SK-N-DZ (cell line): ENCODE data around the gene SDR9C7.
"Not testable (repeated sequence)": the region's sequence is repeated elsewhere in the genome, so short reads cannot be mapped to it uniquely, and the experiment has no call there.

Experiments
- DNase-seq: peaks from one replicate; pipeline ENCODE4 v3.0.0-alpha.2; 2015; ENCODE audit warnings: low spot score

The SDR9C7 gene

DNA sequence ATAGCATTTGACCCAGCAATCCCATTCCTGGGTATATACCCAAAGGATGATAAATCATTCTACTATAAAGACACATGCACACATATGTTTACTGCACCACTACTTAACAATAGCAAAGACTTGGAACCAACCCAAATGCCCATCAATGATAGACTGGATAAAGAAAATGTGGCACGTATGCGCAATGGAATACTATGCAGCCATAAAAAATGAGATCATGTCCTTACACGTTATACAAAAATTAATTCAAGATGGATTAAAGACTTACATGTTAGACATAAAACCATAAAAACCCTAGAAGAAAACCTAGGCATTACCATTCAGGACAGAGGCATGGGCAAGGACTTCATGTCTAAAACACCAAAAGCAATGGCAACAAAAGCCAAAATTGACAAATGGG is 16.1 kb downstream of the SDR9C7 start:
- not testable (repeated sequence) for DNase-seq

DNA sequence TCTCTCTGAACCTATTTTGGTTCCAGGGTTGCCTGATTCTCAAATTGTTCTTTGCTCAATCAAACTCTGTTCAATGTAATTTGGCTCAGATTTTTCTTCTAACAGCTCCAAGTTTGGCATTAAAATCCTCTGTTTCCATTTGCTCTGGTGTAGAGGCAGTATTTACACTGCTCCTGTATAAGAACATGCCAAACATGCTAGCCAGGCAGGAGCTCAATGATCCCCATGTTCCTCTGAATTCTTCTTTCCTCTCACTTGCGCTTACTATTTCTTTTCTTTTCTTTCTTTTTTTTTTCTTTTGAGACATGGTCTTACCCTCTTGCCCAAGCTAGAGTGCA is 17.2 kb downstream of the SDR9C7 start:
- DNase-seq = no peak

DNA sequence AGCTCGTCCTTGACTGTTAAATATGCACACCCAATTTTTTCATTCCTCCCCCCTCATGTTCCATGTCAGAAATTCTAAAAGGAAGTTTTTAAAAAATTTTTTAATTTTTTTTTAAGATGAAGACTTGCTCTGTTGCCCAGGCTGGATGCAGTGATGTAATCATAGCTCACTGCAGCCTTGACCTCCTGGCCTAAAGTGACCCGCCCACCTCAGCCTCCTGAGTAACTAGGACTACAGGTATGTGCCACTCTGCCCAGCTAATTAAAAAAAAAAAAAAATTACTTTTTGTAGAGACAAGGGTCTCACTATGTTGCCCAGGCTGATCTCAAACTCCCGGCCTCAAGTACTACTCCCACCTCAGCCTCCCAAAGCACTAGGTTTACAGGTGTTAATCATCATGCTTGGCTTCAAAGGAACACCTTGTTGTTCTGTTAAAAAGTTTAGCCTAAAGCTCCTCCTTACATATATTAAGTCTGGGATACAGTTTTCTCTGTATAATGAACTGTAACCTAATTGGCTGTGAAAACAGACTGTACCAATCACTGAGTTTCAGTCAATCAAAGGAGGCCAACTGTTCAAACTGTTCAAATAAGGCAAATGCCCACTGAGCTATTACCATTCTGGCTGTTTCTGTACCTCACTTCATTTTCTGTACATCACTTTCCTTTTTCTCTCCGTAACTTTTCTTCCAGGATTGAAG is 17.8 kb downstream of the SDR9C7 start:
- no peak for DNase-seq

DNA sequence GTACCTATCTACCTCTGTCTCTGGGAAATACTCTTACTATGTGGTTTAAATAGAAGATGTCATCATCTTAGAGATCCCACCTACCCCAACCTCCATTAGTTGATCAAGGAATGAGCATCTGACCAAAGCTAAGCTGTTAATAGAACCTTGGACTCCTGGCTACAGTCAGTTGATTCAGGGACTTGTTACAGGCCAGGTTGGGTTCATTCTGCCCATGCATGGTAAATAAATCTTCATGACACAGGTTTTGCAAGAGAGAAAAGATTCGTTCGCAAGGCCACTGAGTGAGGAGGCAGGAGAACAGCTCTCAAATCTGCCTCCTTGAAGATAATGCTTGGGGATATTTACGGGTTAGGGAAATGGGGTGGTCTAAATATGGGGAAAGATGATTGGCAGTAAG is 19.5 kb downstream of the SDR9C7 start:
- DNase-seq = no peak

DNA sequence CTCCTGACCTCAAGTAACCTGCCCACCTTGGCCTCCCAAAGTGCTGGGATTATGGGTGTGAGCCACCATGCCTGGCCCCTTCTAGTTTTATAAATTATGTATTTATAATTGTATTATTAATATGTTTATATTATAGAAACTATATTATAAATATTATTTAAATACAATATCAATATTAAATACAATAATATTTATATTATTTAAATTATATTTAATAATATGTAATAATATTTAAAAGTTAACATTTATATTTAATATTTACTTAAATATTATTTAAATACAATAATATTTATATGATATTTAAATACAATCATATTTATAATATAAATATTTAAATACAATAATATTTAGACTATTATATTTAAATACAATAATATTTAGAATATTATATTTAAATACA is 20.0 kb downstream of the SDR9C7 start:
- DNase-seq = no peak

DNA sequence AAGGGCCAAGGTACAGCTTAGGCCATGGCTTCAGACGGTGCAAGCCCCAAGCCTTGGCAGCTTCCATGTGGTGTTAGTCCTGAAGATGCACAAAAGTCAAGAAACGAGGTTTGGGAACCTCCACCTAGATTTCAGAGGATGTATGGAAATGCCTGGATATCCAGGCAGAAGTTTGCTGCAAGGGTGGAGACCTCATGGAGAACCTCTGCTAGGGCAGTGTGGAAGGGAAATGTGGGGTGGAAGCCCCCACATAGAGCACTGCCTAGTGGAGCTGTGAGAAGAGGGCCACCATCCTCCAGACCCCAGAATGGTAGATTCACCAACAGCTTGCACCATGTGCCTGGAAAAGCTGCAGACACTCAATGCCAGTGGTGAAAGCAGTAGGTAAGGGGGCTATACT is 24.8 kb downstream of the SDR9C7 start:
- not testable (repeated sequence) for DNase-seq

DNA sequence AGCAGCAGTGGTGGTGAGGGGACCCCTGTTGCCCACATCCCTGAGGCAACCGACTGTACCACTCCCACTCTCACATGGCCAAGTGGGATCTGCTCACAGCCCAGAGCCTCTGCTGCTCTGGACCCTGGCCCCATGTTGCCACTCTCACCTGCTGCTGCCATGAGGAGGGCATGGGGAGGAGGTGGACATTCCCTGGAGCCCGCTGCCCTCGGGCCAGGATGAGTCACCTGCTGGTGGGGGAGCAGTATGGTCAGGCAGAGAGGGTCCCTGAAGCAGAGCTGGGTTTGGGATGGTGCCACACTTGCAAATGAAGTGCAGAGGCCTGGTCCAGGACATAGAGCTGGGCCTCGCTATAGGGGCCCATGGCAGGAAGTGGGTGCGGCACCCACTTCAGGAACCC is 26.1 kb downstream of the SDR9C7 start:
- DNase-seq = no peak

DNA sequence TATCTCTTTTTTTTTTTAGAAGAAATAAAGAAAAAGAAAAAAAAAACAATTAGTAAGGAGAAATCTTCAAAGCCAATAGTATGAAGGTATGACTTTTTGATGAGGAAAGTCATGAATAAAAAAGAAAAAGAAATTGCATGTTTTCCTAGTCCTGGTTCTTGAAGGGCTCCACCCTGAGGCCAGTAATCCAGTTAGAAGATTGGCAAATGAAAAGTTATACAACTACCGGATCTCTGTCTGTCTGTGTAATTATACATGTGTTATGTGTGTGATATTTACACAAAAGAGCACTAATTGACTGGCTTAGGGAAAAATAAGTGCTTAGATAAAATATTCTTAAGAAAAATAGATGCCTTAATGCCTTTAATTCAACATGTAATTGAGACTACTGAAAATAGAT is 28.4 kb downstream of the SDR9C7 start:
- DNase-seq = no peak

DNA sequence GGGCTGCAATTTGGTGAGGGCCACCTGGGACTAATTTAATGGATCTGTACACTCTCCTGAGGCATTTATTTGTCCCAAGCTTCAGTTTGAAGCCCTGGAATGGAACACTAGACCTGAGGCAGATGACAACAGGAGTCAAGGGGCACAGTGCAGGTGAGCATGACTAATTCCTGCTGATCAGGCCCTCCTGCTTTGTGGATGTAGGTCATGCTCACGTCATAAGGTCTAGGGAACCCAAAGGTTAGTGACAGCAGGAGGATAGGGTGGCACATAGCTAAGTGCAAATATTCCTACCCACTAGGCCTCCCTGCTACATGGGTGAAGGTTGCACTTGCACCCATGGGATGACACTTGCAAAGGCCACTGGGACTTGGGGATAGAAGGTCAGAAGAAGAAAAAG is 30.8 kb downstream of the SDR9C7 start:
- DNase-seq = no peak

DNA sequence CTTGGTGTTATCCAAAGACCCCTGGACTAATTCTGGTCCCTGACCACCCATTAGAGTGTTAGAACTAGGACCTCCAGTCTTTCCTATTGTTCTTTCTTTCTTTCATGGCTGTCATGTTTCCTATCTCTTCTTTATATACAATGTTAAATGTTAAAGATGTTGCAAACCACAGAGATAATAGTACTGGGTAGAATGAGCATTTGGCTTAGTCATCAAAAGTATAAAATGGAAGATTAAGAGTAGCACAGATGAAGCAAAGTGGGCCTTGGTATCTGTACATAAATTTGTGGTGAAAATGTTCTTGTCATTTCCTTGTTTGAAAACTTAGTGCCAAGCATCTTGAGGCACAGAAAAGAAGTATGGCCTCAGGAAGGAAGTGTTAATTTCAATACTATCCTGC is 32.9 kb downstream of the SDR9C7 start:
- not testable (repeated sequence) for DNase-seq

DNA sequence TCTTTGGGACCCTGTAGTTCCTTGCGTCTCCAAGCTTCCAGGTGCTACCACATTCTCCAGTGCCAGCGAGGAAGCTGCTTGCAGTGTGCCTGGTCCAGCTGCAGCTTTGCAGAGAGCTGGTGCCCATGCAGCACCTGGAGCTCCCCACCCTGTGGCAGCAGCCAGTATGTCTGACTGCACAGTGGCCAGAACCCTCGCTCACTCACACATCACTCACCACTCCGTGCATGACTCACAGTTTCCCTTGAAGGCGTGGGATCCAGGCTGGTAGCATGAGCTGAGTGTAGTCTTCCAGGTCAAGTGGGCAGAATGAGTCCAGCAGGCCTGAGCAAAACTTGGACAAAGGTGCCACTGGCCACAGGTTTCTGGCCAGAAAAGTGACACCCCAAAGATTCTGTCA is 33.6 kb downstream of the SDR9C7 start:
- no peak for DNase-seq

DNA sequence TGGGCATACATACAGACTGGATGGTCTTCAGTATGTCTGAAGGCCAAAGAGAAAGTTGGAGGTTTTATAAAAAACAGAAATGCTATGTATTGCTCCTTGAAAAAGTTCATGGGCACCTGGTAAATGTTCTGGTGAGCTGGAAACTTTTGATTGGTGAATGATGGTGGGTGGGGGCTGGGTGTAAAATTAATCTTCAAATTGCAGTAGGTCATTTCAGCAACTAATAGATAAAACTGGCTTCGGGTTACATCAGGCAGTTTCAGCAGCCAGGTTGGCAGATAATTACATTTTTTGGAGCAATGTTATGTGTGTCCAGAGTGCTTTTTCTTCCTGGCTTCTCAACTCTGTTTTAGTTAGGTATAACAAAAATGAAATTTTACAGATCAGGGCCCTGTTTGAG is 35.3 kb downstream of the SDR9C7 start:
- DNase-seq = no peak

DNA sequence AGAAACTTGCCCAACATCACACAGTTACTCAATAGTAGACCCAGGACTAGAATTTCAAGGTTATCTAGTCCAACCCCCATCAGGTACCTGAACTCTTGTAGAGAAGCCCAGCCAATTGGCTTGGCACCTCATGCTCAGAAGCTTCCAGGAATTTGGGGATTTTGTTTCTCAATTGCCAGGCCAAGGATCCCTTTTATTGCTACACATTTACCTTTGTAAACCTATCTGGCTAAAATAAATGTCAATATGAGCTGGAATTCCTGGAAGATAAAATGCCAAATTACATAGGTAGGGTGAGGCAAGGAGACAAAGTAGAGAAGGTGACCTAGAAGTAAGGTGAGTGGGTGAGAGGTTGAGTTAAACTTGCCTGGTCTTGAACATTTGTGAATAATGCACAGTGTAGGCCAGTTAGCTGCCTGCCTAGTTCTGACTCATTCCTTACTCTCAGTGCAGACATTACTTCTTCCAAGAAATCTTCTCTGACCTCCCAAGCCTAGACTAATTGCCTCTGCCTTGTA is 36.3 kb downstream of the SDR9C7 start:
- DNase-seq = no peak

DNA sequence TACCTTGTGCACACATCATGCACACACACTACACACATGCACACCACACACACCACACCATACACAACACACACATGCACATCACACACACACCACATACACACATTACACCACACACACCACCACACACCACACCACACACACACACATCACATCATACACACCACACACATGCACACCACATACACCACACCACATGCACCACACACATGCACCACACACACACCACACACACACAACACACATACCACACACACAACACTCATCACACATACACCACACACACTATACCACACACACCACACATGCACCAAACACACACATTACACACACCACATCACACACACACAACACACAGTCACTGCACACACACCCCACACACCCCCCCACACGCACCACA is 38.1 kb downstream of the SDR9C7 start:
- no peak for DNase-seq

DNA sequence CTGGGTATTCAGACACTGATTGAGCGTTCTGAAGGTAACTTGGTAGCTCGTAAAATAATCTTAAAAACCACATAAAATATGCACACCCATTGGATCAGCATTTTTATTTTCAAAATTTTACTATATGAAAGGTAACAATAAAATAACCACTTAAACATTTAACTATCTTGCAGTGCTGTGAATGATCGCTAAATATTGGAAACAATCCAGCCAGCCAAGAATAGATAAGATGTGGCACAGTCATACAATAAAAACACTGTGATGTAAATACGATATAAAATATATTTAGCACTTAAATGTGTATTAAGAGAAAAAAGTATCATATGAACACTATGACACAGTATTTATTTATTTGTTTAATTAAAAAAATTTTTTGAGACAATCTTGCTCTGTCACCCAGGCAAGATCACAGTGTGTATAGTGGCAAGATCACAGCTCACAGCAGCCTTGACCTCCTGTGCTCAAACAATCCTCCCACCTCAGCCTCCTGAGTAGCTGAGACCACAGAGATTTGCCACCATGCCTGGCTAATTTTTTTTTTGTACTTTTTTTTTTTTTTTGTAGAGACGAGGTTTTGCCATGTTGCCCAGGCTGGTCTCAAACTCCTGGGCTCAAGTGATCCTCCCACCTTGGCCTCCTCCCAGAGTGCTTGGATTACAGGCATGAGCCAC is 39.4 kb downstream of the SDR9C7 start:
- DNase-seq = no peak

DNA sequence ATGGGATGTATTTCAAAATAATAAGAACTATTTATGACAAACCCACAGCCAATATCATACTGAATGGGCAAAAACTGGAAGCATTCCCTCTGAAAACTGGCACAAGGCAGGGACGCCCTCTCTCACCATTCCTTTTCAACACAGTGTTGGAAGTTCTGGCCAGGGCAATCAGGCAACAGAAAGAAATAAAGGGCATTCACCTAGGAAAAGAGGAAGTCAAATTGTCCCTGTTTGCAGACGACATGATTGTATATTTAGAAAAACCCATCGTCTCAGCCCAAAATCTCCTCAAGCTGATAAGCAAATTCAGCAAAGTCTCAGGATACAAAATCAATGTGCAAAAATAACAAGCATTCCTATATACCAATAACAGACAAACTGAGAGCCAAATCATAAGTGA is 42.3 kb downstream of the SDR9C7 start:
- DNase-seq = not testable (repeated sequence)

DNA sequence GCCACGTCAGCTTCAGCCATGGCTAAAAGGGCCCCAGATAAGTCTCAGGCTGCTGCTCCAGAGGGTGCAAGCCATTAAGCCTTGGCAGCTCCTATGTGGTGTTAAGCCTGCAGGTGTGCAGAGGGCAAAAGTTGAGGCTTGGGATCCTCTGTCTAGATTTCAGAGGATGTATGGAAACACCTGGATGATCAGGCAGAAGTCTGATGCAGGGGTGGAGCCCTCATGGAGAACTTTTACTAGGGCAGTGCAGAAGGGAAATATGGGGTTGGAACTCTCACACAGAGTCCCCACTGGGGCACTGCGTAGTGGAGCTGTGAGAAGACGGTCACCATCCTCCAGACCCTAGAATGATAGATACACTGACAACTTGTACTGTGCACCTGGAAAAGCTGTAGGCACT is 47.9 kb downstream of the SDR9C7 start:
- DNase-seq = no peak

DNA sequence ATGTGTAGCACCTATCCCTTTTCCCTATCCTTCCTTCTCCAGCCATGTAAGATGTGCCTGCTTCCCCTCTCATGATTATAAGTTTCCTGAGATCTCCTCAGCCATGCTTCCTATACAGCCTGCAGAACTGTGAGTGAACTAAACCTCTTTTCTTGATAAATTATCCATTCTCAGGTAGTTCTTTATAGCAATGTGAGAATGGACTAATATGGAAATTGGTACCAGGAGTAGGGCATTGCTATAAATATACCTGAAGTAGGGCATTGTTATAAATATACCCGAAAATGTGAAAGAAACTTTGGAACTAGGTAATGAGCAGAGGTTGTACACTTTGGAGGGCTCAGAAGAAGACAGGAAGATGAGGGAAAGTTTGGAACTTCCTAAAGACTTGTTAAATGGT is 48.9 kb downstream of the SDR9C7 start:
- no peak for DNase-seq

DNA sequence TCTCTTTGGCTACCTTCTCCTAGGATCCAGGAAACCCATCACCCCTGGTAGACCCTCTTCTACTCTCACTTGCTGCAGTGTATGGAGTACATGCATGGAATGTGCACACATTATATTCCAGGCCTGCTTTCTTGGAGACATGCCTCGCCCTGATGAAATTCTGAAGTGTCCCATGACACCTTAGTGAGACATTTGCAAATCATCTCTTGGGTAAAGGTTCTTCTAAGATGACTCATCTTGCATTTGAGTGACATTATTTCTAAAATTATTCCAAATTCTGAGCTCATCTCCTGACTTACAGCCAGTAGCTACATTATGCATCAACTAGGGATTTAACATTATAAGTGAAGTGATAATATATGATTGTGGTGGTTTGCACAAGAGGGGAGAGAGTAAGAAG is 49.8 kb downstream of the SDR9C7 start:
- DNase-seq = no peak

DNA sequence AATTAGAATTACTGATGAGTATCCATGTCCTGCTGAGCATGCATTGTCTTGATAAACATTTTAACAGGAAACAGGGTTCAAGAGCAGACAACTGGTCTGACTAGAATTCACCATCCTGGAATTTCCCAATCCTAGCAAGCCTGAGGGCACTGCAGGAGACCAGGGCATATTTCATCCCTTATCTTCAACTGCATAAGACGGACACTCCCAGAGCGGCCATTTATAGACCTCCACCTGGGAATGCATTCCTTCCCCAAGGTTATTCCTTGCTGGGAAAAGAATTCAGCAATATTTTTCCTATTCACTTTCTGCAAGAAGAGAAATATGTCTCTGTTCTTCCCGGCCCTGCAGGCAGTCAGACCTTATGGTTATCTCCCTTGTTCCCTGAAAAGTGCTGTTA is 51.8 kb downstream of the SDR9C7 start:
- DNase-seq = not testable (repeated sequence)

DNA sequence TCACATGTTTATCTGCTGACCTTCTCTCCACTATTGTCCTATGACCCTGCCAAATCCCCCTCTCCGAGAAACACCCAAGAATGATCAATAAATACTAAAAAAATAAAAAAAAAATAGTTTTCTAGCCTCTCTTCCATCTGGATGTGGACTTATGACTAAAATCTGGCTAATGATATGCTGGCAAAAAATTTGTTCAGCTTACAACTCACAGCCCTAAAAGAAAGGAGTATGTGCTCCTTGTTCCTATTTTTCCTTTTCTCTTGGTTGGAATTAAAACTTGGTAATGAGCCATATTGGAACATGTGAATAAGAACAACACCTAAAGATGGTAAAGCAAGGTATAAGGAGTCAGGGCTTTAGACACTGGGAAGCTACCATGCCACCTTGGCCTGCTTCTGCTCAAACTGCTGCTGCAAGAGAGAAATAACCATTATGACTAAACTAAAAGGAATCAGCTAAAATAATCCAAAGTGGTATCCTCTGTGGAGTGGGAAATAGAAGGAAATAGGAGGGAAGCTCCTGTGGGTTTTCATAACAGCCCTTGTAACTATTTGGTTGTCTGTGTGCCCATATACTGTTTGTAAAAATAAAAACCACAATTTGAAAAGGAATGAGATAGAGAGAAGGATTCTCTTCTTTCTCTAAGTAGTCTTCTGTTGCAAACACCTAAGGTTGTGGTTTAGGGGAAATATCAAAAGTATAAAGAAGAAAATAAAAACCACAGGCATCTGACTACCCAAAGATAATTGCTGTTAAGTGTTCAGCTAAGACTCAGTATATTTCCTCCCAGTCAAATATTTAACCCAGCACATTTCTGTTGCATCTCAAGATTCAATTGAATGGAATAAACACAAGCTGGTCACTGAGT is 53.8 kb downstream of the SDR9C7 start:
- DNase-seq = no peak
